Measurements from ENCODE around the gene BTBD2. TPM values are rescaled to one million over a fixed set of nuclear protein-coding genes. Genes with fewer than 3 reads are reported as not detected.

The BTBD2 gene
- total and polyA plus RNA-seq, 12 donors: 11.8 to 122 (median 78.1) TPM

GRCh38 chr19:1959928-1960589, 55.5 kb downstream of the BTBD2 start:
- Histone ChIP-seq H3K27me3 (no peaks in the 10 kb centered on the region), H3K9me3 (replicated peaks in 1 of 3) (no peaks in the 10 kb centered on the region), H3K27ac (no peak overlapping the region), H3K4me3 (no peak overlapping the region), H3K4me1 (replicated peaks in 1 of 2) (peaks cover 4 to 9% of the 10 kb centered on the region in 2 donors), H3K36me3 (replicated peaks in 1 of 2) (no peaks in the 10 kb centered on the region)
- 92 to 95% (median 93%) methylated on average over 13 to 32 of the region's 32 CpGs for WGBS, 4 donors
- intact Hi-C loops (cut with DNase I): loop anchor here in 1 of 2 donors (10.0 kb wide), 1 partner anchor 45 kb away; no protein-coding TSS in a partner anchor
- DNase-seq: no peak
- no peak for TF ChIP-seq CTCF (IDR thresholded peaks at IDR 0.05)
- TF ChIP-seq POLR2A (IDR thresholded peaks at IDR 0.05): no peak

- no peak for TF ChIP-seq CTCF (IDR thresholded peaks at IDR 0.05)
- TF ChIP-seq POLR2A (IDR thresholded peaks at IDR 0.05): no peak
- Histone ChIP-seq H3K4me3 (no peak overlapping the region), H3K27me3 (no peaks in the 10 kb centered on the region), H3K27ac (peak overlapping the region in 1 of 5 donors; percentile 22), H3K9me3 (replicated peaks in 1 of 3) (no peaks in the 10 kb centered on the region), H3K36me3 (replicated peaks in 1 of 2) (no peaks in the 10 kb centered on the region), H3K4me1 (replicated peaks in 1 of 2) (peaks cover 4 to 9% of the 10 kb centered on the region in 2 donors)
- DNase-seq: no peak
- intact Hi-C loops (cut with DNase I): loop anchor here in 1 of 2 donors (10.0 kb wide), 1 partner anchor 47 kb away; no protein-coding TSS in a partner anchor
- 75 to 84% (median 83%) methylated on average over 14 to 40 of the region's 40 CpGs for WGBS, 4 donors
Measured at GRCh38 chr19:1957562-1958248, 57.8 kb downstream of the BTBD2 start.

GRCh38 chr19:1956868-1957492, 58.5 kb downstream of the BTBD2 start:
- intact Hi-C loops (cut with DNase I): loop anchor here in 1 of 2 donors (10.0 kb wide), 1 partner anchor 48 kb away; no protein-coding TSS in a partner anchor
- DNase-seq: peak; percentile 68 to 92 (median 83)
- H3K27ac ChIP-seq: peak overlapping the region in 1 of 5 donors; percentile 22
- H3K9me3 ChIP-seq (replicated peaks in 1 of 3): no peaks in the 10 kb centered on the region
- TF ChIP-seq CTCF (IDR thresholded peaks at IDR 0.05) (no peak), POLR2A (IDR thresholded peaks at IDR 0.05) (peak in 1 of 2 donors; percentile 18)
- H3K4me3 ChIP-seq: no peak overlapping the region
- WGBS, 4 donors: 60 to 77% (median 67%) methylated on average over 14 to 28 of the region's 28 CpGs
- H3K36me3 ChIP-seq (replicated peaks in 1 of 2): no peaks in the 10 kb centered on the region
- H3K27me3 ChIP-seq: no peaks in the 10 kb centered on the region
- H3K4me1 ChIP-seq (replicated peaks in 1 of 2): peaks cover 4 to 9% of the 10 kb centered on the region in 2 donors

- TF ChIP-seq CTCF (IDR thresholded peaks at IDR 0.05) (no peak), POLR2A (IDR thresholded peaks at IDR 0.05) (no peak)
- Histone ChIP-seq H3K4me1 (replicated peaks in 1 of 2) (peaks cover 4 to 9% of the 10 kb centered on the region in 2 donors), H3K9me3 (replicated peaks in 1 of 3) (no peaks in the 10 kb centered on the region), H3K27ac (no peak overlapping the region), H3K4me3 (no peak overlapping the region), H3K36me3 (replicated peaks in 1 of 2) (no peaks in the 10 kb centered on the region), H3K27me3 (no peaks in the 10 kb centered on the region)
- intact Hi-C loops (cut with DNase I): loop anchor here in 1 of 2 donors (10.0 kb wide), 1 partner anchor 49 kb away; no protein-coding TSS in a partner anchor
- DNase-seq: no peak
- 87 to 91% (median 90%) methylated on average over 6 to 12 of the region's 12 CpGs; no CpG with 5 or more reads in 1 of the 4 donors for WGBS, 4 donors
Measured at GRCh38 chr19:1956122-1956494, 59.4 kb downstream of the BTBD2 start.

Measured in adrenal gland (tissue), 12 donors.